ENCODE data around the gene FADS2.

Gene FADS2

DNA sequence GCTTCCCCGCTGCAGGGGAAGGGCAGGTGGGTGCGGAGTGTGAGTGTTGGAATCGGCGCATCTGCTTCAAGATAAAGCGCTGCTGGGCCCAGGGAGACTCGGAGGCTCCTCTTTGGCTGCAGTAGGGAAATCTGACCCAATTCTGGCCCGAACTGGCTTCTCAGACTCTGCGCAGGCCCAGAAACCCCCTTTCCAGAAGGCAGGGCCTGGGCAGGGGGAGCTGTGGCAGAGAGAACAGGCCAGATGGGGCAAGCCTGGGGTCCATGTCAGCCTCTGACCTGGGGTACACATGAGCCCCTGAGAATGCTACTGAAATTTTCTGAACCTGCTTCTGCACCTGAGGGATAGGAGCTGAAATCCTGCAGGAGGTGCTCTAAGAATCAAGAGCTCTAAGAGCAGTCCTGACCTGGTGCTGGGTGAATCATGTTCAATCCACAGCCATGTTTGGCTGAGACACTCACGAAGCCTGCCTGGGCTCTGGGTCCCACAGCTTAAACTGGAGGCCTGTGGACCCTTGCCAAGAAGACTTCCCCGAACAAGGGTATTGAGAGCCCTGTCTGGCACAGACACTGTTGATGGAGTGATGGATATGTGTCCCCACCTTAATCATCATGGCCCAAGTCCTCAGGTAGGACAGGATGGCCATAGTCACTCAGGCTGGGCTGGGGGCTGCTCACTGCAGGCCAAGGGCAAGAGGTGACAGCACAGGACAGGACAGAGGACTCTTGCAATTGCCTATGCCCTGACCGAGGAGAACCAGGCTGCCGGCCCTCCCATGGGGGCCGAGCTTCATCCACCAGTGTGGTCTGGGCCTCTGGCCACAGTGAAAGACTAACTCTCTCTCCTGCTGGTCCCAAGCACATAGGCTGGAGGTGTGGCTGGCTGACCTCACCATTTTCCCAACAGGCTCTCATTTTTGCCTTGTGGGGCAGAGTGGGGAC lies 82.4 kb downstream of the FADS2 start:
- DNase-seq: no peak

DNA sequence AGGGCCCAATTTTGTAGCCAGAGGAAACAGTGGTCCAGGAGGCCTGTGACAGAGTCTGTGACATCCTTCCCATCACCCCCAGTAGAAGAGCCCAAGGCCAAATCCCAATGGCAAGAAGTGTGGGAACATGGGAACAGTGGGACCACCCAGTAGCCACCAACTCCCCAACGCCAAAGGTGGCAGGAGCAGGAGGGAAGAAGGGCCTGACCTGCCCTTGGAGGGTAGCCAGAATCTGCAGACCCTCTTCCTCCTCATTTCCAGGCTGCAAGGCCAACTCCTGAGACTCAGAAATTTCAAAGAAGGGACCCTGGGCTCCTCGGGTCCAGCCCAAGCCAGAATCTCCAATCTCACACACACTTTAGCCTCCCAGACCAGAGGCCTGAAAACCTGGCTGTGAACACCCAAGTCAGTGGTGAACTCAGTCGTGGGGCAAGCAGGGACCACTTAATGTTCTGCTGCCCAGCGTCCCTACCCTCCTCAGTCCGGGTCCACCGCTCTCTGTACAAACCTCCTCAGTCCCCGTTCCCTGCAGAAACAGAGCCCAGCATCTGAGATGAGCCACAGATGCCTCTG lies 83.1 kb downstream of the FADS2 start:
- DNase-seq: no peak

DNA sequence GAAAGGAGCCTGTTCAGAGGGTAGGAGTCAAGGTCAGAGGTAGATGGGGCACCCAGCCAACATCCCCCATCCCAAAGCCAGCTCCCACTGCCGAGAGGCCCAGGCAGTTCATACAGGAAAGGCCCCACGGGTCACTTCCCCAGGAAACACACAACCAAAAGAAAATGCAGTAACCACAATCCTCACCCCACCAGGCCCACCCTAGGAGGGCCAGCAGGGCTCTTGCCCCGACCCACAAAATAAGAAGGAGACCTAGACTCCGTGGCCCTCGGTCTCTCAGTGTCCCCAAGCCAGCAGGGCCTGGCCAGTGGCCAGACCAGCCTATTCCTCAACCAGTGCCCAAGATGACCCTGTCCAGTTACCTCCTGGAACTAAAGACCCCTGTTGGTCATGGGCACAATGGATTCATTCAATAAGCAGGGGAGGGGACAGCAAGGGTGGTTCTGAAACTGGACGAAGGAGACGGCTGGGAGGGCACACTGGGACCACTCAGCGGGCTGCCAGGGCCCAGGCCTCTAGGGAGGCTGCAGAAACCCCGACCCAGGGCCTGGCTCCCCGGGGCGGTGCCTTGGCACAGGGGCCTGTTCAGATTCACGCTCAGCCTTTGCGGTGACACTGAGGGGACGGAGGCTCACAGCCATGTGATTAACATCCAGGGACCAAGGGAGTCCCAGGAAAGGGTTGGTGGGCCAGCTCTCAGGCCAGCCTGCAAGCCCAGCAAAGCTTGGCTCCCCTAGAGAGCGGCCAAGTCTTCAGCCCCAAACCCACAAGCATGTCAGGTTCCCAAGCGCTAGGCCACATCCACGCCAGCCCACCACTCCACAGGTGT lies 83.8 kb downstream of the FADS2 start:
- no peak for DNase-seq

DNA sequence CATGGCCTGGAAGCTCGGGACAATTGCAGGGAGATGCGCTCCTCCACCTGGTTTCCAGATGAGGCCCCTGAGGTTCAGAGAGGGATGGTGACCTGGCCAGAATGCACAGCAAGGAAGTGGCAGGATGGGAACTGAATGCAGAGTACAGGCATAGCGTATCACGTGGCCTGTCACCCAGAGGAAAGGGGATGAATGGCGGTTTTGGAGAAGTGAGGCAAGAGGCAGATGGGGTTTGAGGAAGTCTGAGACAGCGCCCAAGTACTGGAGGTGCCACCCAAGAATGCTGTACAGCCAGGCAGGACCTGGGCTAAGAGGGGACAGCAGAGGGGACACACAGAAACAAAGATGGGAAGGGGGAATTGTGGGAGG lies 84.4 kb downstream of the FADS2 start:
- DNase-seq: no peak

DNA sequence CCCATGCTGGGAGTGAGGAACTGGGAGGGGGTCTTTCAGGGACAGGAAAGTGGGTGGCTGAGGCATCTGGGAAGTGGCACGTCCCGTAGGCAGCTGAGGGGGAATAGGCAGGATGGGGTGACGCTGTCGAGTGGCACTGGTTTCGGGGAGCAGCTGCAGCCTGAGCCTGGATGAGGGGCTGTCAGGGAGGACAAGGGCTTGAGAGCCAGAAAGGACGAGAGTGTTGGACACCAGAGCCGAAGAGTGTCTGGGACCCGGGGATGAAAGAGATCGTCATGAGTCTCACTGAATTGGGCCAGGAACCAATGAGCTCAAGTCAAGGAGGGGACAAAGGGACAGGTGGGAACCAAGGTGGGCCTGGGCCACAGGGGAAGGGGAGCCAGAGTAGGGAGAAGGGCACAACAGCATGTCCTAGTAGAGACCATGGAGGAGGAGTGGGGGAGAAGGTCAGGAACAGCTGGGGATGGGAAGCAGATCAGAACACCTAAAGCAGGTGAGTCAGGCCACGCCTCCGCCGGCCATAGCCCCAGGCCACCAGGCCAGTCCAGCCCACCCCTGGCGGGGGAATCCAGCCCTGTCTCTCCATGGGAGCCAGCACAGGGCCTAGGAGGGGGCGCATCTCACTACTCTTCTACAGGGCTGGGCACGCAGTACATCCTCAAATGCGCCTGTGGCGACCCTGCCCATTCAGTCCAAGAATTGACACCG lies 85.0 kb downstream of the FADS2 start:
- no peak for DNase-seq

DNA sequence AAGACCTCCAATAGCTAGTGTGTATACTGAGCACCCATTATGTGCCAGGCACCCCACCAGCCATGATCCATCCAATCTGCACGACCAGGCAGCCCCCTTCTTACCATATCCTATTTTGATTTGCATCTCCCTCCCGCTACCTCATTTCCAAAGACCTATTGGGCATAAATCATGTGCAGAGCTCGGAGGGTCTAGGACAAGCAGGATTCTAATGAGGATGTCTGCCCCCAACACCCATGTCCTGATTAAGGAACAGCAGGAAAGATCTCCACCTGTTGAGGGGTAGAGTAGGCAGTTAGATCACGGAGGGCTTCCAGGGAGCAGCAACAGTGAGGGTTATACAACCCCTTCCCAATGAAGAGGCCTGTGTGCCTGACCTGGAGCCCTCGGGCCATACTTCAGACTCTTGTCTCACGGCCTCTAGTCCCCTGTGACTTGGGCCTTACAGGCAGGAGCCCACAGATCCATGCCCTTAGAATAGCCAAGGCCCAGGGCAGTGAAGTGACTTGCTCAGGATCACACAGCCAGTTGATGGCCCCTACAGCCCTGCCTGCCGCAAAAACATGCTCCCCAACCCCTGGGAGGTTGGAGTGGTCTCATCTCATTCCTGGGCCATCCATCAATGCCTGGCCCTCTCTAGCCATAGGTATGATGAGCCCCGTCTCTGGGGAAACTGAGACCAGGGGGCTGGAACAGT lies 85.7 kb downstream of the FADS2 start:
- no peak for DNase-seq

DNA sequence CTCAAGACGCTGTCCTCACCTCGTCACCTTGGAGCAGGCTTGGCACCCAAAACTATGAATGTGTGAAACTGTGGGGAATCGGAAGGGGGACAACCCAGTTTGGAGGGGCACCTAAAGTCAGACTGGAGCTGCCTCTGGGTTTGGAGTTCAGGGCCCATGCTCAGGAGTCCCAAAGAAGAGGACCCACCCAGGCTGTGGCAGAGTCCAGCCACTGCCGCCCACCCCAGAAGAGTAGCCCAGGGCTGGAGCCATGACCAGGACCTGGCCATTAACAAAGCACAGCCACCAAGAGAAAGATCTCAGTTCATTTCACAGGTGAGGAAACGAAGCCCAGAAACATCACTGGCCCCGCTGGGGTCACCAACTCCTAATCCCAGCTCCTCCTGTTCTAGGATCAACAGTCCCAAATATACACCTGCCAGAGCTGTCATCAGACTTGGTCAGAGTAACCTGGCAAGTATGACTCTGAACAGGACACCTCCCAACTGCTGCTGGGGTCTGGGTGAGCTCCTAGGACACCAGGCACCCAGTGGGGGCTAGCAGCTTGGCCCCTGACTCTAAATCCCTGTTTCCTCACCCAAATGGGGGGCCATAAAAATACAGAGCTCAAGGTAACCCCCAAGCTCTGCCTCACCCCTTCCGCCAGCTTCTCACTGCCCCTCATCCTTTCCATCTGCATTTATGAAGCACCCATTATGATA lies 86.5 kb downstream of the FADS2 start:
- DNase-seq: no peak

DNA sequence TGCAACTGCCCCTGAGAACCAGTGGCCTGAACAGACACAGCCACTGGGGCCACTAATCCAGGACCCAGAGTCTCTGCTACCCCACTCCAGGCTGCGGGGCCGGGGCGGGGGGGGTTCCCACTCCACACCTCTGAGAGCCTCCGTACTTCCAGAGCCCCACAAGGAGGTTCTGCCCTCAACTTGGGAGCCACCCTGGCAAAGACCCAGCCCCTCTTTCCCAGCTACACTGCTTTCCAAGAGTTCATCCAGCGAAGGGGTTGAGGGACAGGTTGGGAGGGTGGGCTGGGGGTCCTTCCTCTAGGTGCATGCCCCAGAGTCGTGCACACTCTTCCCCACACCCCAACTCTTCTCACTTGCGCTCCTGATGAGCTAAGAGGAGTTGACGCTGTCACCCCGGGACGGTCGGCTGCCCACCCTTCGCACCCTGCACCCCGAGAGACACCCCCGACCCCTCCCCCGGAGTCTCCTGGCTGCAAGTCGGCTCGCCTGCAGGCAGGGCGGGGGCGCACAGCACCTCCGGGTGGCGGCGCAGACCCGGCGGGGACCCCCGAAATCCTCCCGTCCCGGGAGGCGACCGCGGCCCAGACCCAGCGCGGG lies 88.7 kb downstream of the FADS2 start:
- no peak for DNase-seq
